GM20000 (cell line): ENCODE data around the gene DSG3.
"Not testable (repeated sequence)": the region's sequence is repeated elsewhere in the genome, so short reads cannot be mapped to it uniquely, and the experiment has no call there.

Experiments
- DNase-seq: peaks from one replicate; pipeline ENCODE4 v3.0.0; 2012; ENCODE audit warnings: low spot score
- TF ChIP-seq, protein P1 (sequence below): IDR thresholded peaks from 2 replicates; pipeline ENCODE4 v1.5.1; 2012; ENCODE audit warnings: mild to moderate bottlenecking, control low read depth; ENCODE audit errors: extremely low read depth, missing control alignments

The DSG3 gene

DNA sequence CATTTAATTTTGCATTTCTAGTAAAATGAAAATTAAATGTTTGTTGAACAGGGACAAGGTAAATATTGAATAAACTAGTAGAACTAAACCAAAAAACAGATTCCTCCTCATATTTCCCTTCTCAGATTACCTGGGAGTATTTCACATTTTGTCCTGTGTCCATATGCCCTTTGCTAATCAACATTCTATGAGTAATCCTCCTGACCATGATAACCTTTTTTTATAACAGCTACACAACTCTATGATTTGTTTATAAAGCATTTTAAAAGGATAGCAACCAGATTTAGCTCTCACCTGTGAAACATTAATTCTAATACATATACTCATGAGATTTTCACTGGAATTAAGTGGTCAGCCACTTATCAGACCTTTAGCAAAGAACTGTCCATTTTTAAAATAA lies 43.3 kb downstream of the DSG3 start:
- TF ChIP-seq, protein P1, sequence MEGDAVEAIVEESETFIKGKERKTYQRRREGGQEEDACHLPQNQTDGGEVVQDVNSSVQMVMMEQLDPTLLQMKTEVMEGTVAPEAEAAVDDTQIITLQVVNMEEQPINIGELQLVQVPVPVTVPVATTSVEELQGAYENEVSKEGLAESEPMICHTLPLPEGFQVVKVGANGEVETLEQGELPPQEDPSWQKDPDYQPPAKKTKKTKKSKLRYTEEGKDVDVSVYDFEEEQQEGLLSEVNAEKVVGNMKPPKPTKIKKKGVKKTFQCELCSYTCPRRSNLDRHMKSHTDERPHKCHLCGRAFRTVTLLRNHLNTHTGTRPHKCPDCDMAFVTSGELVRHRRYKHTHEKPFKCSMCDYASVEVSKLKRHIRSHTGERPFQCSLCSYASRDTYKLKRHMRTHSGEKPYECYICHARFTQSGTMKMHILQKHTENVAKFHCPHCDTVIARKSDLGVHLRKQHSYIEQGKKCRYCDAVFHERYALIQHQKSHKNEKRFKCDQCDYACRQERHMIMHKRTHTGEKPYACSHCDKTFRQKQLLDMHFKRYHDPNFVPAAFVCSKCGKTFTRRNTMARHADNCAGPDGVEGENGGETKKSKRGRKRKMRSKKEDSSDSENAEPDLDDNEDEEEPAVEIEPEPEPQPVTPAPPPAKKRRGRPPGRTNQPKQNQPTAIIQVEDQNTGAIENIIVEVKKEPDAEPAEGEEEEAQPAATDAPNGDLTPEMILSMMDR = no peak
- no peak for DNase-seq

DNA sequence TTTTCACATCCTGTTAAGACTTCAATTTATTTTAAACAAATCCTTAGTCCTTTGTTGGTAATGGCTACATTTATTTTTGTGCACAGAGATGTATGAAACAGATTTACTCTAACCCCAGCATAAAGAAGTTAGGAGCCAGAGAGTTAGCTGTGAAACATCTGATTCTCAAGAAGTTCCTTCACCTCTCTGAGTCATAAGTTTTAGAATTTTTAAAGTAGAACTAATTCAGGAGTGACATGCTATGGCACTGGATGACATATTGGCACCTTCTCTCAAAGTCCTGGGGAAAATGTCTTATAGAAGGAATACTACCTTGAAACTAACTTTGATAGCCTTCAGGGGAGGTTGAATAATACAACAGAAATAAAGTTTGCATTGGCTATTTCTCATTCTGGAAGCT lies 44.0 kb downstream of the DSG3 start:
- DNase-seq = no peak
- TF ChIP-seq, protein P1 = no peak

DNA sequence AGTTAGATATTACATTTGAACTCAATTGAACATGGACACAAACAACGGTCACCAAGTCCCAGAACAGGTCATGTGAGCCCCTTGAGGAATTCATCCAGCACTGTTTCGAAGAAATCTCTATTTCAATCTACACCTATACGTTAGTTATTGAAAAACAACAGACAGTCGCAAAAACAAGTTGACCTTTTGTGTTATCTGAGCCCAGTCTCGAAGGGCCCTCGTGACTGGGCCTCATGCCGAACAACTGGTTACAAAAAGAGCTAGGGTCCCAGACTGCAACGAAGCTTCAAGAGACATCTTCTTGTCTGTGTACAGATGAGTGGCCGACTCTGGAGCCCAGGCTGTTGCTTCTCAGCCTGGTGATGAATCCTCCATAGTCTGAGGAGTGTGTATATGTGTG lies 45.1 kb downstream of the DSG3 start:
- no peak for DNase-seq
- TF ChIP-seq, protein P1 = no peak

DNA sequence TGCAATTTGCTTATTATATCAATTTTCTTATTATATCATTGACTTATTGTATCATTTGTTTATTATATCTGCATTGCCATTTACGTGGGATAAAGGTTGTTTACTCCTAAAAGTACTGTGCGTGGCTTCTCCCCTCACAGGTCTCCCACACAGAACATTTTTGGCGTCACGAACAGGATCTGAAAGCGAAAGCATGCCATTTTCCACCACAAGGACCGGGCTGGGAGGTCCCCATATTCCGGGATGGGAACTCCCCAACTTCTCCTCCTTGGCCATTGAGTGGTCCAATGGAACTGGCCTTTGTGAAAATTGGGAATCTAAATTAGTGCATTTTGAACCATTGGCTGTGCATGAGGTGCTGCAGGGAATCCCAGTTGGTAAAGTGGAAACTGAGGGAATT lies 45.6 kb downstream of the DSG3 start:
- DNase-seq = no peak
- TF ChIP-seq, protein P1 = no peak

DNA sequence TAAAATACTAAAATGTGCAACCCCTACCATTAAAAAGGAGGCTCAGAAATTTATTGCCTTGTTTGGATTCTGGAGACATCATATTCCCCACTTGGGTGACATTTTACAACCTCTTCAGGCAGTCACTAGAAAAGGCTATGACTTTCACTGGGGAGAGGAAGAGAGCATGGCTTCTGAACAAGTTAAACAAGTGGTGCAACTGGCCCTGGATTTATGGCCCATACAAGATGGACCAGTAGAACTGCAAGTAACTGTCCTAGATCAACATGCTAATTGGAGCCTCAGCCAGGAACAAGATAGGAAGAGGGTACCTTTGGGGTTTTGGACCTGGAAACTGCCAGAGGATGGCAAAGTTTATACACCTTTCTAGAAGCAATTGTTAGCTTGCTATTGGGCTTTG lies 46.4 kb downstream of the DSG3 start:
- TF ChIP-seq, protein P1 = no peak
- no peak for DNase-seq

DNA sequence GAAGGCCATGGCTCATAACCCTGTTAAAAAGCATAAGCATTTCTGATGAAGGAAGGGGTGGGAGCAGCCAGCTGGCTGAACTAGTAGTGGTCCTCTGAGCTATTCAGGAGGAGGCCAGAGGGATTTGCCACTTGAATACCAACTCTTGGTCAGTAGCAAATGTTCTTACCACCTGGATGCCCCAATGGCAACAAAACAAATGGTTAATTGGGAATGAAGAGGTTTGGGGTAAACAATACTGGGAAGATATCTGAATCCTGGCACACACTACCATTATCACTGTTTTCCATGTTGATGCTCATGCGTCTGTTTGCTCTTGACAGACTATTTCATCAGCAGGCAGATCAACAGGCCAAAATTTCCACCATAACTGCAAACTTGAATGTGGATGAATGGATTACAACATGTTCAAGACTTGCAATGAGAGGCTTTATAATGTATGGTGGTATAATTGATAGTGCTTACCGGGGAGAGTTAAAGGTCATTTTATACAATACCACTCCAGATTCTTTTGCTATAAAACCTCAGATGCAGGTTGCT lies 47.2 kb downstream of the DSG3 start:
- DNase-seq = not testable (repeated sequence)

DNA sequence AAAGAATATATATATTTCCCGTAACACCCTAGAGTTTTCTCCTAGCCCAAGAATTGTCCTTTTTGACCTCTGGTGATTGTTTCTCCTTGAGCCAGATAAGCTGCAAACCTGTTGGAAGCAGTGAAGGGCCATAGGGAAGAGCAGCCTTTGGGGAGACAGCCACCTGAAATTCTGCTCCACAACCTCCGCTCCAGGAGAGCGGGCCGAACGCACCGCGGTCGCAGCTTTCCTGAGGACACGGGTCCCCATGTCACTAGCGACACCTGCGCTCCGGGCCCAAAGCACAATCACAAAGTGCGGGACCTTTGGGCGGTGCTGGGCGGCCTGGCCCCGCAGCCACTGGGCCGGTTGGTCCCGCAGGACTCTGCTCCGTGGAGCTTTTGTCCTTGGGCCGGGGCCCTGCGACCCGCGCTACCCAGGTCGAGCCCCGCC lies 49.9 kb downstream of the DSG3 start:
- TF ChIP-seq, protein P1 = no peak
- no peak for DNase-seq

DNA sequence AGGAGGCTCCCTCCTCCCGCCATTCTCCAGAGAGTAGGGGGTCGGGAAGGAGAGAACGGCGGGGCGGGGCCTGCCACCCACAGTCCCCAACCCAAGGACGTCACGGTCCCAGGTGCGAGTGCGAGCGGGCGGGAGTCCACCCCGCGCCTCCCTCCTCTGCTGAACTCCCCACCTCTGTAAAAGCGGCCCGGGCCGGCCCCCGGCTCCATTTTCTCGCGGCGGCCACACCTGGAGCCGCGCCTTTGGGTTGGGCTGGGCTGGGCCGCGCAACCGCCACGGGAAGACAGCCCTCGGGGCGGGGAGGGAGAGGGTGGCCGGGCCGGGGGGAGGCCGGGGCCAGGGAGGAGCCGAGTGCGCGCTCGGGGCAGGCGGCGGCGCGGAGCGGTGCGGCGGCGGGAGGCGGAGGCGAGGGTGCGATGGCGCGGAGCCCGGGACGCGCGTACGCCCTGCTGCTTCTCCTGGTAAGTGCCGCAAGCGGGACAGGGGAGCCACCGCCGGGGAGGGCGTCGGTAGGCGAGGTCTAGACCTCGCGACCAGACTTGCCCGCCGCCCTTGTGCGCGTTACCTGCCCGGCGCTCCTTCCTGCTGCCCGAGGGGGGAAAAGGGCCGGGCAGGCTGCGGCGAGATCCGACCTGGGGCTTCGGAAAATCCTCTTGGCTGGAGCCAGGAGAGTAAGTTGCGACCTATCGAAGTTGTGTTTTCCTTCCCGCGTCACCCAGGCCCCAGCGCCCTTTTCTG lies 50.5 kb downstream of the DSG3 start, which contains the start of gene DSG2:
Gene DSG2 (plus strand): TSS at position 342 of the 738 bp plus-strand sequence. CDS start 75 bp downstream, at position 417.
- peak; percentile 89 for DNase-seq
- TF ChIP-seq, protein P1 = no peak
